ENCODE measurements around the gene EFNA5. TPM values are rescaled to one million over a fixed set of nuclear protein-coding genes. Genes with fewer than 3 reads are reported as not detected.

Gene EFNA5
- total RNA-seq, 1 experiment from 2014 or later = 1.5 TPM

GRCh38 chr5:107675201-107675600 is 4.5 kb upstream of the EFNA5 start:
- no peaks in the 10 kb centered on the region for H3K9me3 ChIP-seq
- intact Hi-C loops (cut with micrococcal nuclease; ENCODE audit: unreplicated experiment) = loop anchor here (10.0 kb wide), 1 partner anchor 730 kb away; no protein-coding TSS in a partner anchor
- H3K4me3 Mint-ChIP-seq (ENCODE audit: unreplicated experiment) = no peak overlapping the region
- TF ChIP-seq CTCF (IDR thresholded peaks at IDR 0.05; ENCODE audit: insufficient read depth in 1 of 2, low read depth in 1 of 2, low read length in 1 of 2, severe bottlenecking in 1 of 2, unreplicated experiment in 1 of 2) = no peak
- H3K9me3 Mint-ChIP-seq (ENCODE audit: unreplicated experiment) = no peaks in the 10 kb centered on the region
- BruUV-seq (replicated peaks) = no TSS peak
- H3K27me3 ChIP-seq (replicated peaks; ENCODE audit: control insufficient read depth, insufficient read depth, low read length) = peaks cover 2% of the 10 kb centered on the region; the same call in 1 of the 2 replicates
- H3K27ac Mint-ChIP-seq (ENCODE audit: unreplicated experiment) = no peak overlapping the region
- no peak for DNase-seq
- H3K36me3 ChIP-seq (ENCODE audit: control insufficient read depth, insufficient read depth, low read length) = no peaks in the 10 kb centered on the region
- no peak overlapping the region for H3K4me3 ChIP-seq (ENCODE audit: low read depth, low read length)
- peaks cover 5% of the 10 kb centered on the region for H3K4me1 Mint-ChIP-seq (ENCODE audit: low read depth, unreplicated experiment)
- H3K4me1 ChIP-seq = no peaks in the 10 kb centered on the region
- ChIA-PET POLR2A (no interaction called here), CTCF (interaction anchor here (2.1 kb wide), 1 partner anchor 103 kb away, joined by 5 read pairs; no protein-coding TSS in a partner anchor)
- H3K27me3 Mint-ChIP-seq (ENCODE audit: insufficient read depth, unreplicated experiment) = peaks cover 20% of the 10 kb centered on the region
- H3K36me3 Mint-ChIP-seq (ENCODE audit: insufficient read depth, unreplicated experiment) = no peaks in the 10 kb centered on the region

- Histone ChIP-seq H3K4me3 (ENCODE audit: low read depth, low read length) (no peak overlapping the region), H3K27me3 (replicated peaks; ENCODE audit: control insufficient read depth, insufficient read depth, low read length) (peaks cover 2% of the 10 kb centered on the region; the same call in 1 of the 2 replicates), H3K4me1 (no peaks in the 10 kb centered on the region), H3K36me3 (ENCODE audit: control insufficient read depth, insufficient read depth, low read length) (no peaks in the 10 kb centered on the region), H3K9me3 (no peaks in the 10 kb centered on the region)
- intact Hi-C loops (cut with micrococcal nuclease; ENCODE audit: unreplicated experiment) = loop anchor here (5.0 to 10.0 kb wide), 5 partner anchors 67 to 730 kb away; no protein-coding TSS in a partner anchor
- H3K27me3 Mint-ChIP-seq (ENCODE audit: insufficient read depth, unreplicated experiment) = peaks cover 22% of the 10 kb centered on the region
- H3K4me1 Mint-ChIP-seq (ENCODE audit: low read depth, unreplicated experiment) = peaks cover 5% of the 10 kb centered on the region
- no peak overlapping the region for H3K4me3 Mint-ChIP-seq (ENCODE audit: unreplicated experiment)
- no TSS peak for BruUV-seq (replicated peaks)
- H3K36me3 Mint-ChIP-seq (ENCODE audit: insufficient read depth, unreplicated experiment) = no peaks in the 10 kb centered on the region
- POLR2A ChIA-PET = no interaction called here
- CTCF ChIA-PET = interaction anchor here (1.0 to 2.1 kb wide), 2 partner anchors 103 to 135 kb away, joined by 3 to 5 read pairs; no protein-coding TSS in a partner anchor
- no peak overlapping the region for H3K27ac Mint-ChIP-seq (ENCODE audit: unreplicated experiment)
- TF ChIP-seq CTCF (IDR thresholded peaks at IDR 0.05; ENCODE audit: insufficient read depth in 1 of 2, low read depth in 1 of 2, low read length in 1 of 2, severe bottlenecking in 1 of 2, unreplicated experiment in 1 of 2) = no peak
- no peak for DNase-seq
- H3K9me3 Mint-ChIP-seq (ENCODE audit: unreplicated experiment) = no peaks in the 10 kb centered on the region
Measured at GRCh38 chr5:107674655-107675054, 3.9 kb upstream of the EFNA5 start.

GRCh38 chr5:107673368-107674136 is 2.8 kb upstream of the EFNA5 start:
- H3K27me3 Mint-ChIP-seq (ENCODE audit: insufficient read depth, unreplicated experiment) = peaks cover 29% of the 10 kb centered on the region
- H3K4me3 Mint-ChIP-seq (ENCODE audit: unreplicated experiment) = peak overlapping the region; percentile 85
- H3K27ac Mint-ChIP-seq (ENCODE audit: unreplicated experiment) = no peak overlapping the region
- H3K9me3 Mint-ChIP-seq (ENCODE audit: unreplicated experiment) = no peaks in the 10 kb centered on the region
- POLR2A ChIA-PET = no interaction called here
- peak; percentile 94 to 98 for TF ChIP-seq CTCF (IDR thresholded peaks at IDR 0.05; ENCODE audit: insufficient read depth in 1 of 2, low read depth in 1 of 2, low read length in 1 of 2, severe bottlenecking in 1 of 2, unreplicated experiment in 1 of 2)
- peak; percentile 88 to 90 for DNase-seq
- Histone ChIP-seq H3K36me3 (ENCODE audit: control insufficient read depth, insufficient read depth, low read length) (no peaks in the 10 kb centered on the region), H3K4me3 (ENCODE audit: low read depth, low read length) (peak overlapping the region; percentile 44), H3K9me3 (no peaks in the 10 kb centered on the region), H3K27me3 (replicated peaks; ENCODE audit: control insufficient read depth, insufficient read depth, low read length) (peaks cover 4% of the 10 kb centered on the region), H3K4me1 (peaks cover 1% of the 10 kb centered on the region; the same call in 1 of the 2 replicates)
- intact Hi-C loops (cut with micrococcal nuclease; ENCODE audit: unreplicated experiment) = loop anchor here (1.0 to 10.0 kb wide), 10 partner anchors 66 to 729 kb away; no protein-coding TSS in a partner anchor
- peaks cover 5% of the 10 kb centered on the region for H3K4me1 Mint-ChIP-seq (ENCODE audit: low read depth, unreplicated experiment)
- no TSS peak for BruUV-seq (replicated peaks)
- H3K36me3 Mint-ChIP-seq (ENCODE audit: insufficient read depth, unreplicated experiment) = no peaks in the 10 kb centered on the region
- CTCF ChIA-PET = interaction anchor here (0.7 to 2.1 kb wide), 3 partner anchors 98 to 134 kb away, joined by 3 to 5 read pairs (median 3); no protein-coding TSS in a partner anchor
